ENCODE data around the gene UBTD1. TPM values are rescaled to one million over a fixed set of nuclear protein-coding genes. Genes with fewer than 3 reads are reported as not detected.

The UBTD1 gene
- total RNA-seq, 1 donor from 2014 or later = 0.91 TPM

- POLR2A ChIA-PET = no interaction called here
- intact Hi-C loops (cut with micrococcal nuclease) = no loop called here
- Mint-ChIP-seq H3K36me3 (ENCODE audit: low read depth) (no peaks in the 10 kb centered on the region), H3K27ac (no peak overlapping the region), H3K9me3 (no peaks in the 10 kb centered on the region), H3K4me3 (no peak overlapping the region), H3K4me1 (no peaks in the 10 kb centered on the region), H3K27me3 (no peaks in the 10 kb centered on the region)
- CTCF ChIA-PET = no interaction called here
- TF ChIP-seq, protein P1, sequence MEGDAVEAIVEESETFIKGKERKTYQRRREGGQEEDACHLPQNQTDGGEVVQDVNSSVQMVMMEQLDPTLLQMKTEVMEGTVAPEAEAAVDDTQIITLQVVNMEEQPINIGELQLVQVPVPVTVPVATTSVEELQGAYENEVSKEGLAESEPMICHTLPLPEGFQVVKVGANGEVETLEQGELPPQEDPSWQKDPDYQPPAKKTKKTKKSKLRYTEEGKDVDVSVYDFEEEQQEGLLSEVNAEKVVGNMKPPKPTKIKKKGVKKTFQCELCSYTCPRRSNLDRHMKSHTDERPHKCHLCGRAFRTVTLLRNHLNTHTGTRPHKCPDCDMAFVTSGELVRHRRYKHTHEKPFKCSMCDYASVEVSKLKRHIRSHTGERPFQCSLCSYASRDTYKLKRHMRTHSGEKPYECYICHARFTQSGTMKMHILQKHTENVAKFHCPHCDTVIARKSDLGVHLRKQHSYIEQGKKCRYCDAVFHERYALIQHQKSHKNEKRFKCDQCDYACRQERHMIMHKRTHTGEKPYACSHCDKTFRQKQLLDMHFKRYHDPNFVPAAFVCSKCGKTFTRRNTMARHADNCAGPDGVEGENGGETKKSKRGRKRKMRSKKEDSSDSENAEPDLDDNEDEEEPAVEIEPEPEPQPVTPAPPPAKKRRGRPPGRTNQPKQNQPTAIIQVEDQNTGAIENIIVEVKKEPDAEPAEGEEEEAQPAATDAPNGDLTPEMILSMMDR (IDR thresholded peaks at IDR 0.05) = no peak
- DNase-seq (no peak), ATAC-seq (ENCODE audit: low read depth) (no peak)
These were observed 99.9 kb downstream of the UBTD1 start for GRCh38 chr10:97598407-97599271.

DNA sequence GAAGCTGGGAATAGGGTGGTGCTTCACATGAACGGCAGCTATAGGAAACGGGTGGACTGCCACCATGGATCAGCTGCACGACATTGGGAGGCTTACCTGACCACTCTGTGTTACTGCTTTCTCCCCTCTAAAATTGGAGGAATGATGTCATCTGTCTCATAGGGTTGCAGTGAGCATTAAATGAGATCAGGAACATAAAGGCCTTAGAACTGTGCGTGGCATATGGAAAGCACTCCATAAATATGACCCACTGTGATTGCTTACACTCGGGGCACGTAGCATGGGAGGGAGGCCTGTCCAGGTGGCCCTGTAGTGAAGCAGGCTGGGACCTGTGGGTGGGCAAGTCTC lies 100.5 kb downstream of the UBTD1 start:
- intact Hi-C loops (cut with micrococcal nuclease) = no loop called here
- Mint-ChIP-seq H3K4me3 (no peak overlapping the region), H3K27me3 (no peaks in the 10 kb centered on the region), H3K27ac (no peak overlapping the region), H3K36me3 (ENCODE audit: low read depth) (no peaks in the 10 kb centered on the region), H3K4me1 (no peaks in the 10 kb centered on the region), H3K9me3 (no peaks in the 10 kb centered on the region)
- ChIA-PET CTCF (no interaction called here), POLR2A (no interaction called here)
- ATAC-seq (ENCODE audit: low read depth) (no peak), DNase-seq (no peak)
- TF ChIP-seq, protein P1 (IDR thresholded peaks at IDR 0.05) = no peak

DNA sequence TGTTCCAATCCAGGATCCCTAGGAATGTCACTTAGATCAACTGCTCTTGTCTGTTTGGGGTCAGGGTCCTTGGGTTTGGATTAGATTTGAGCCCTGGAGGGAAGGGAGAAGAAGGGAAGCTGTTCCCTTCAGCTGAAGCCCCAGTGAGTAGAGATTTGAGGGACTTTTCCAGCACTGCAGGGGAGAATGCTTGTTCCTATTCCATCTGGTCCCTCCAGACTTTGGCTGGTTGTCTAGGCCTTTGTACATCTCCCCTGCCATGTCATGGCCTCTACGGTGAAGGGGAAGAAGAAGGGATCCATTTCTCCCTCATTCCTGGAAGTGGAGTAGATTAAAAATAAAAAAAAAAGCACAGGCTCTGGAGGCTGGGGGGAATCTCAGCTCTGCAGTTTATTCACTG lies 101.9 kb downstream of the UBTD1 start:
- Mint-ChIP-seq H3K9me3 (no peaks in the 10 kb centered on the region), H3K4me1 (no peaks in the 10 kb centered on the region), H3K27me3 (peaks cover under 1% of the 10 kb centered on the region), H3K4me3 (no peak overlapping the region), H3K27ac (no peak overlapping the region), H3K36me3 (ENCODE audit: low read depth) (no peaks in the 10 kb centered on the region)
- no peak for DNase-seq
- ATAC-seq (ENCODE audit: low read depth) = no peak
- ChIA-PET CTCF (no interaction called here), POLR2A (no interaction called here)
- intact Hi-C loops (cut with micrococcal nuclease) = no loop called here
- TF ChIP-seq, protein P1 (IDR thresholded peaks at IDR 0.05) = no peak

DNA sequence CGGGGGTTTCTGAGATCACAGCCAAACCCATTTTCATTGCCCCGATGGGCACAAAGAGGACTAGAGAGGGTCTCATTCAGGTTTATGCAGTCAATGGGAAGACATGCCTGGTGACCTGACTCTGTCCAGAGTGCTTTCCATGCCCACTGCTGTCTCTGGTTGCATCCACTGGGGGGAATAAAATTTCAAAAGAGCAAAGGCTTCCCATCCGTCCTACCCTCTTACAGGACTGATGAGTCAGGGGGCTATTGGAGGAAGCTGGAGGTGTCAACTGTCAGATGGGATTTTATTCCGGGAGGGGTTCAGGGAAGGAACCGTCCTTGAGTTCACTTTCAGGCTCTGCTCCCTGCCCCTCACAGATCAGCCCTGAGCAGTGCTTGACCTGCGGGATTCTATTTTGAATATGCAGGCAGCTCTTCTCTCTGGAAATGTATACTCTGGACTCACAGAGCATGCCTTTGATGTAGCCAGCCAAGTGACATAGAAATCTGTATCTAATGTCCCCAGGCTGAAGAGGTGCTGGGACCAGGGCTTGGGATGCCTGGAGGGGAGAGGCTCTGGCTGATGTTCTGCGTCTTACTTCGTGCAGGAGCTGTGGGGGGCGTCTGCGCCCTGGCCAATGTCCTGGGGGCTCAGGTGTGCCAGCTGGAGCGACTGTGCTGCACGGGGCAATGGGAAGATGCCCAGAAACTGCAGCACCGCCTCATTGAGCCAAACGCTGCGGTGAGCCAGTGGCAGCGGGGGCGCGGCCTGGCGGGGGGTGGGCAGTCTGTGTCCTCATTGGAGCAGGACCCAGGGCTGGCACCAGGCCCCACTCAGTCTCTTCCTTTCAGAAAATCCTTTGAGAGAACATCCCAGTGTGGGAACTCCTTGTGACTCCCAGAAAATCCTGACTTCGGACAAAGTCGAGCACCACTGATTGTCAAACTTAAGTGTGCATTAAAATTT lies 102.8 kb downstream of the UBTD1 start:
- Mint-ChIP-seq H3K4me1 (no peaks in the 10 kb centered on the region), H3K36me3 (ENCODE audit: low read depth) (no peaks in the 10 kb centered on the region), H3K27ac (no peak overlapping the region), H3K4me3 (no peak overlapping the region), H3K9me3 (no peaks in the 10 kb centered on the region), H3K27me3 (peaks cover 2% of the 10 kb centered on the region)
- CTCF ChIA-PET = no interaction called here
- TF ChIP-seq, protein P1 (IDR thresholded peaks at IDR 0.05) = no peak
- intact Hi-C loops (cut with micrococcal nuclease) = no loop called here
- DNase-seq (no peak), ATAC-seq (ENCODE audit: low read depth) (no peak)
- POLR2A ChIA-PET = no interaction called here

GRCh38 chr10:97607095-97607636 lies 108.4 kb downstream of the UBTD1 start:
- H3K4me3 Mint-ChIP-seq = no peak overlapping the region
- TF ChIP-seq, protein P1 (IDR thresholded peaks at IDR 0.05) = no peak
- no peak for DNase-seq
- H3K27me3 Mint-ChIP-seq = peaks cover 2% of the 10 kb centered on the region
- intact Hi-C loops (cut with micrococcal nuclease) = no loop called here
- CTCF ChIA-PET = no interaction called here
- no peaks in the 10 kb centered on the region for H3K4me1 Mint-ChIP-seq
- POLR2A ChIA-PET = no interaction called here
- ATAC-seq (ENCODE audit: low read depth) = no peak
- H3K9me3 Mint-ChIP-seq = no peaks in the 10 kb centered on the region
- H3K27ac Mint-ChIP-seq = no peak overlapping the region
- no peaks in the 10 kb centered on the region for H3K36me3 Mint-ChIP-seq (ENCODE audit: low read depth)

All from activated B cell treated with CpG ODN at 0.5 μM for 24 hours (primary cell).